H1 (cell line): ENCODE results near the gene TBC1D2B. TPM values are rescaled to one million over a fixed set of nuclear protein-coding genes. Genes with fewer than 3 reads are reported as not detected.

Experiments
- CTCF ChIA-PET: fragments of 300-600 bp; sonication (Branson Sonifier 250); formaldehyde crosslinking; loops from one replicate; lab custom pipeline; 2021; ENCODE audit not compliant: partially characterized antibody; lab: Charles Lee
- POLR2A ChIA-PET: fragments of 300-600 bp; sonication (Branson Sonifier 250); formaldehyde crosslinking; loops from one replicate; lab custom pipeline; 2021; ENCODE audit warnings: inconsistent platforms; ENCODE audit not compliant: partially characterized antibody; lab: Charles Lee
- DNase-seq, 2 experiments: peaks; one replicate each; pipeline versions ENCODE4 v3.0.0 to v3.0.0-alpha.2; 2010 to 2022; ENCODE audit warnings: low spot score in 2 of 2, low read depth in 1 of 2, mixed read lengths in 1 of 2
- FAIRE-seq: peaks from 2 replicates; lab custom pipeline; 2011; peaks lifted over from hg19 to GRCh38; lab: Jason Lieb, UNC
- H2AFZ ChIP-seq: 2 replicates; pipeline ENCODE4 v1.8.1; 2012; ENCODE audit warnings: low read length, inconsistent platforms
- H2AK5ac ChIP-seq: 2 replicates; pipeline ENCODE4 v1.6.1; 2013; ENCODE audit warnings: low read depth, low read length
- H2BK120ac ChIP-seq: replicated peaks from 2 replicates; pipeline ENCODE3; 2013; ENCODE audit warnings: low read depth, low read length, inconsistent platforms
- H2BK12ac ChIP-seq: 2 replicates; pipeline ENCODE4 v1.6.1; 2013; ENCODE audit warnings: low read depth, low read length
- H2BK15ac ChIP-seq: 2 replicates; pipeline ENCODE4 v1.6.1; 2013; ENCODE audit warnings: low read length
- H2BK20ac ChIP-seq: 2 replicates; pipeline ENCODE4 v1.6.1; 2013; ENCODE audit warnings: low read length
- H2BK5ac ChIP-seq: 2 replicates; pipeline ENCODE4 v1.6.1; 2013; ENCODE audit warnings: low read depth, low read length
- H3K14ac ChIP-seq: 2 replicates; pipeline ENCODE4 v1.6.1; 2013; ENCODE audit warnings: inconsistent platforms; ENCODE audit not compliant: insufficient read length
- H3K18ac ChIP-seq: 2 replicates; pipeline ENCODE4 v1.6.1; 2013; ENCODE audit warnings: low read length; ENCODE audit errors: extremely low read depth
- H3K23ac ChIP-seq: 2 replicates; pipeline ENCODE4 v1.6.1; 2013; ENCODE audit warnings: inconsistent platforms; ENCODE audit not compliant: insufficient read length
- H3K23me2 ChIP-seq: 2 replicates; pipeline ENCODE4 v1.6.1; 2013; ENCODE audit warnings: low read depth, low read length
- H3K27ac ChIP-seq: 2 replicates; pipeline ENCODE4 v1.6.1; 2011; ENCODE audit warnings: low read depth, low read length, inconsistent platforms
- H3K27me3 ChIP-seq, 4 experiments: replicated peaks in 1 of 4; 1 replicate in 1 of 4; 2 replicates in 3 of 4; pipeline versions ENCODE4 v1.6.1 to v1.8.1; 2011 to 2013; ENCODE audit warnings: low read length in 3 of 4, mild to moderate bottlenecking in 3 of 4, inconsistent platforms in 2 of 4, mixed read lengths in 2 of 4, moderate library complexity in 1 of 4; ENCODE audit not compliant: control insufficient read depth in 3 of 4, insufficient read depth in 3 of 4; ENCODE audit errors: extremely low read depth in 1 of 4
- H3K36me3 ChIP-seq, 4 experiments: 2 replicates each; pipeline versions ENCODE4 v1.6.1 to v1.8.1; 2011 to 2013; ENCODE audit warnings: mild to moderate bottlenecking in 4 of 4, low read length in 3 of 4, moderate library complexity in 2 of 4, control low read depth in 1 of 4, inconsistent platforms in 1 of 4; ENCODE audit not compliant: insufficient read depth in 4 of 4, control insufficient read depth in 2 of 4
- H3K4ac ChIP-seq: replicated peaks from 2 replicates; pipeline ENCODE3; 2013; ENCODE audit warnings: low read length, low read depth, mixed read lengths, inconsistent platforms; ENCODE audit not compliant: insufficient read length
- H3K4me1 ChIP-seq, 4 experiments: replicated peaks in 1 of 4; 1 replicate in 1 of 4; 2 replicates in 3 of 4; pipeline versions ENCODE4 v1.6.1 to v1.8.1; 2011 to 2013; ENCODE audit warnings: low read length in 3 of 4, inconsistent platforms in 2 of 4, mixed read lengths in 1 of 4; ENCODE audit not compliant: insufficient read depth in 4 of 4, control insufficient read depth in 3 of 4
- H3K4me2 ChIP-seq, 2 experiments: 2 replicates each; pipeline versions ENCODE4 v1.6.1 to v1.8.1; 2011 to 2013; ENCODE audit warnings: low read depth in 2 of 2, low read length in 2 of 2, control low read depth in 1 of 2, inconsistent platforms in 1 of 2, mild to moderate bottlenecking in 1 of 2; ENCODE audit not compliant: insufficient read depth in 1 of 2
- H3K4me3 ChIP-seq, 4 experiments: fragments of 200-600, 300-600 bp in 1 of 4; sonication (generic), shearing (Covaris generic), sonication (Bioruptor Twin) in 1 of 4; 2 replicates each; pipeline versions ENCODE4 v1.5.1 to v1.8.1; 2011 to 2016; ENCODE audit warnings: low read length in 4 of 4, low read depth in 3 of 4, control low read depth in 2 of 4, inconsistent platforms in 2 of 4, mild to moderate bottlenecking in 2 of 4, mixed read lengths in 1 of 4, moderate library complexity in 1 of 4; ENCODE audit not compliant: insufficient read depth in 2 of 4; ENCODE audit errors: extremely low read depth in 1 of 4
- H3K56ac ChIP-seq: replicated peaks from 2 replicates; pipeline ENCODE3; 2013; ENCODE audit warnings: low read depth, mild to moderate bottlenecking, mixed read lengths, low read length, inconsistent platforms; ENCODE audit not compliant: insufficient read length
- H3K79me1 ChIP-seq: 2 replicates; pipeline ENCODE4 v1.6.1; 2013; ENCODE audit warnings: low read depth, low read length, control low read depth
- H3K79me2 ChIP-seq, 2 experiments: 2 replicates each; pipeline versions ENCODE4 v1.6.1 to v1.8.1; 2012 to 2013; ENCODE audit warnings: low read length in 2 of 2, mild to moderate bottlenecking in 2 of 2, inconsistent platforms in 1 of 2; ENCODE audit not compliant: insufficient read depth in 2 of 2, control insufficient read depth in 1 of 2
- H3K9ac ChIP-seq, 4 experiments: replicated peaks in 1 of 4; 1 replicate in 1 of 4; 2 replicates in 3 of 4; pipeline versions ENCODE4 v1.6.1 to v1.8.1; 2011 to 2013; ENCODE audit warnings: low read depth in 3 of 4, low read length in 3 of 4, control low read depth in 2 of 4, mild to moderate bottlenecking in 2 of 4, moderate library complexity in 2 of 4, inconsistent platforms in 1 of 4; ENCODE audit errors: extremely low read depth in 1 of 4
- H3K9me3 ChIP-seq, 2 experiments: 2 replicates each; pipeline versions ENCODE4 v1.6.1 to v1.8.1; 2012 to 2013; ENCODE audit warnings: mild to moderate bottlenecking in 2 of 2, moderate library complexity in 2 of 2, control low read depth in 1 of 2, inconsistent platforms in 1 of 2, low read depth in 1 of 2, low read length in 1 of 2, mixed read lengths in 1 of 2; ENCODE audit not compliant: insufficient read depth in 2 of 2
- H4K20me1 ChIP-seq, 2 experiments: replicated peaks in 1 of 2; 2 replicates each; pipeline versions ENCODE3 to v1.8.1; 2011 to 2013; ENCODE audit warnings: inconsistent platforms in 2 of 2, low read length in 2 of 2, mild to moderate bottlenecking in 1 of 2; ENCODE audit not compliant: insufficient read depth in 2 of 2, control insufficient read depth in 1 of 2
- H4K5ac ChIP-seq: 2 replicates; pipeline ENCODE4 v1.6.1; 2013; ENCODE audit warnings: low read length, low read depth, mixed read lengths, inconsistent platforms; ENCODE audit not compliant: insufficient read length
- H4K8ac ChIP-seq: 2 replicates; pipeline ENCODE4 v1.8.0; 2013; ENCODE audit warnings: mild to moderate bottlenecking, moderate library complexity, low read length, inconsistent platforms; ENCODE audit not compliant: insufficient read depth; ENCODE audit errors: extremely low read depth
- H4K91ac ChIP-seq: replicated peaks from 2 replicates; pipeline ENCODE3; 2013; ENCODE audit warnings: low read length, mixed read lengths, inconsistent platforms; ENCODE audit not compliant: insufficient read length
- ASH2L ChIP-seq: fragments of 200-600, 300-600 bp; sonication (generic); IDR thresholded peaks from one replicate; pipeline ENCODE4 v1.7.1; 2017; ENCODE audit warnings: low read length
- CBX5 ChIP-seq: fragments of 300-800, 300-1000 bp; sonication (generic); IDR thresholded peaks from 2 replicates; pipeline ENCODE4 v1.7.1; 2016; ENCODE audit warnings: antibody characterized with exemption, low read length, low read depth
- CEBPB ChIP-seq: IDR thresholded peaks from 2 replicates; pipeline ENCODE4 v1.6.1; 2012; ENCODE audit warnings: low read depth, low read length
- CHD1 ChIP-seq: IDR thresholded peaks from 2 replicates; pipeline ENCODE4 v1.6.1; 2012; ENCODE audit warnings: low read depth, low read length, improper control_type of control experiment
- KDM4A ChIP-seq: IDR thresholded peaks from one replicate; pipeline ENCODE4 v1.7.1; 2012; ENCODE audit warnings: low read depth, mild to moderate bottlenecking, moderate library complexity, low read length, inconsistent platforms; ENCODE audit not compliant: severe bottlenecking
- MAFK ChIP-seq: IDR thresholded peaks from 2 replicates; pipeline ENCODE4 v1.6.1; 2012; ENCODE audit warnings: low read depth, mild to moderate bottlenecking, improper control_type of control experiment, low read length
- SUZ12 ChIP-seq: fragments of 200-600 bp; sonication (generic); IDR thresholded peaks from 2 replicates; pipeline ENCODE4 v1.6.1; 2012; ENCODE audit warnings: mild to moderate bottlenecking, inconsistent platforms, low read length, moderate library complexity, mixed read lengths
- TBP ChIP-seq: IDR thresholded peaks from 2 replicates; pipeline ENCODE4 v1.6.1; 2011; ENCODE audit warnings: low read depth, low read length, improper control_type of control experiment
- TCF12 ChIP-seq: IDR thresholded peaks from 2 replicates; pipeline ENCODE4 v1.6.1; 2011; ENCODE audit warnings: low read depth, mild to moderate bottlenecking, low read length
- YY1 ChIP-seq: IDR thresholded peaks from 2 replicates; pipeline ENCODE4 v1.6.1; 2011; ENCODE audit warnings: low read depth, mild to moderate bottlenecking, low read length
- WGBS, 2 experiments: shearing (Covaris generic) in 1 of 2; methylation state at CpG; one replicate each; pipeline versions ENCODE4 v1.1.6 to v1.1.7; 2013 to 2015; ENCODE audit warnings: low lambda C conversion rate in 2 of 2, mixed read lengths in 2 of 2, inconsistent platforms in 1 of 2, low coverage in 1 of 2, missing lambda C conversion rate in 1 of 2; ENCODE audit not compliant: insufficient replicate concordance in 2 of 2, insufficient coverage in 1 of 2, insufficient read length in 1 of 2; ENCODE audit errors: extremely low coverage in 1 of 2, missing lambda C conversion rate in 1 of 2; 5-methylcytosine and 5-hydroxymethylcytosine counted together
- polyA plus RNA-seq, 7 experiments: library from polyadenylated mRNA; depleted of rRNA in 3 of 7; stranded (reverse) in 5 of 7; unstranded in 2 of 7; fragments of >200 nt in 5 of 7; fragments of 200-250 nt in 2 of 7; gene quantifications; 1 replicate in 5 of 7; 2 replicates in 1 of 7; 4 replicates in 1 of 7; pipeline versions ENCODE4 v1.2.1 to v1.2.3, GENCODE V29; 2011 to 2013; ENCODE audit warnings: missing spikeins in 2 of 7, mixed read lengths in 2 of 7
- total RNA-seq: library from RNA; stranded (reverse); fragmentation: NEBNext Ultra II Directional; extraction: Animal tissue kit (Norgen Biotek cat#: 25700); gene quantifications from 2 replicates; pipeline ENCODE4 v1.2.1, GENCODE V29; 2021
- TF ChIP-seq, protein P1 (sequence below): IDR thresholded peaks from 2 replicates; pipeline ENCODE4 v1.6.1; 2012; ENCODE audit warnings: low read length, inconsistent platforms
- TF ChIP-seq, protein P2 (sequence below): IDR thresholded peaks from 2 replicates; pipeline ENCODE4 v1.6.1; 2012; ENCODE audit warnings: inconsistent platforms

The TBC1D2B gene
- total and polyA plus RNA-seq, 2 of the 8 experiments (the other 6 are each of a cell fraction or from before 2014, with no cell fraction given): 11.9 to 19.5 TPM

DNA sequence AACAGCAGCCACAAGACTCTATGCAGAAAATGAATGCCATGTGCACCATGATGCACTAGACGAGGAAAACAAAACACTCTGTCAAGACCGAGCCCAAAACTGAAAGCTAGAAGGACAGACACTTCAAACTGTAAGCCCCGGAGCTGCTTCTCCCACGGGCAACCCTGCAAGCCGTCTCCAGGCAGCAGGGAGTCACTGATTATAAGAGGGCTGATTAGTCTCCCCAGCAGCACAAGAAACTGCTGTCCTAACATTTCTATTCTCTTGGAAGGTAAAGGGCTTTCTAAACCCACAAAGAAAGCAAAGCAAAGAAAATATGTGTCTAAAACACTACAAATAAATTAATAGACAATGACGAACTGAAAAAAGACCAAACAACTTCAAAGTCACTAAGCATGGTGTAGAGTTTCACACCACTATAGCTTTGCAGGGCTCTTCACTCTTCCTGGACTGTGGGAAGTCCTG lies 15.5 kb downstream of the TBC1D2B start:
- peaks cover 0 to 39% of the 10 kb centered on the region in 2 experiments; a peak in 2 of 4 replicates for H3K79me2 ChIP-seq
- no peak overlapping the region for H4K91ac ChIP-seq
- no peak overlapping the region for H3K56ac ChIP-seq
- no peak overlapping the region for H3K27ac ChIP-seq
- CTCF ChIA-PET: interaction anchor here (1.8 to 3.0 kb wide), 2 partner anchors 11 to 69 kb away, joined by 4 to 9 read pairs; partner anchors contain the start of gene CIB2
- peaks cover 1 to 4% of the 10 kb centered on the region in 2 experiments for H4K20me1 ChIP-seq
- no peak overlapping the region for H2BK12ac ChIP-seq
- H2BK5ac ChIP-seq: no peak overlapping the region
- H3K4me2 ChIP-seq: no peak overlapping the region; a peak in 1 of 4 replicates
- H3K14ac ChIP-seq: no peak overlapping the region
- H3K4ac ChIP-seq: no peak overlapping the region
- no peaks in the 10 kb centered on the region; a peak in 1 of 7 replicates for H3K27me3 ChIP-seq
- no peak overlapping the region; the same call in 1 of the 2 replicates for H2BK20ac ChIP-seq
- H3K9ac ChIP-seq: no peak overlapping the region
- H2BK120ac ChIP-seq: no peak overlapping the region
- no peak for DNase-seq
- no peak overlapping the region for H3K23ac ChIP-seq
- no peak overlapping the region for H2AFZ ChIP-seq
- H3K18ac ChIP-seq: no peak overlapping the region
- POLR2A ChIA-PET: interaction anchor here (0.7 to 2.0 kb wide), 2 partner anchors 11 to 48 kb away, joined by 3 to 4 read pairs; no protein-coding TSS in a partner anchor
- no peaks in the 10 kb centered on the region for H3K23me2 ChIP-seq
- H4K8ac ChIP-seq: no peak overlapping the region
- 62% methylated on average over 6 of the region's 6 CpGs; no CpG with 5 or more reads in 1 of the 2 experiments for WGBS, 2 experiments
- H2AK5ac ChIP-seq: no peak overlapping the region
- no peak overlapping the region for H2BK15ac ChIP-seq
- no peak overlapping the region for H4K5ac ChIP-seq
- H3K36me3 ChIP-seq: no peaks in the 10 kb centered on the region
- peaks cover 9% of the 10 kb centered on the region for H3K79me1 ChIP-seq
- H3K4me1 ChIP-seq: peaks cover 4 to 15% (median 10%) of the 10 kb centered on the region in 4 experiments; a peak in 5 of 7 replicates
- no peaks in the 10 kb centered on the region for H3K9me3 ChIP-seq
- no peak overlapping the region for H3K4me3 ChIP-seq
- FAIRE-seq: no peak
- TF ChIP-seq CBX5: no peak
- no peak for TF ChIP-seq TBP
- TF ChIP-seq CEBPB: no peak
- TF ChIP-seq CHD1: no peak
- TF ChIP-seq YY1: no peak
- TF ChIP-seq SUZ12: no peak
- TF ChIP-seq KDM4A: no peak
- TF ChIP-seq, protein P1, sequence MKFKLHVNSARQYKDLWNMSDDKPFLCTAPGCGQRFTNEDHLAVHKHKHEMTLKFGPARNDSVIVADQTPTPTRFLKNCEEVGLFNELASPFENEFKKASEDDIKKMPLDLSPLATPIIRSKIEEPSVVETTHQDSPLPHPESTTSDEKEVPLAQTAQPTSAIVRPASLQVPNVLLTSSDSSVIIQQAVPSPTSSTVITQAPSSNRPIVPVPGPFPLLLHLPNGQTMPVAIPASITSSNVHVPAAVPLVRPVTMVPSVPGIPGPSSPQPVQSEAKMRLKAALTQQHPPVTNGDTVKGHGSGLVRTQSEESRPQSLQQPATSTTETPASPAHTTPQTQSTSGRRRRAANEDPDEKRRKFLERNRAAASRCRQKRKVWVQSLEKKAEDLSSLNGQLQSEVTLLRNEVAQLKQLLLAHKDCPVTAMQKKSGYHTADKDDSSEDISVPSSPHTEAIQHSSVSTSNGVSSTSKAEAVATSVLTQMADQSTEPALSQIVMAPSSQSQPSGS: no peak
- no peak for TF ChIP-seq ASH2L
- no peak for TF ChIP-seq MAFK
- TF ChIP-seq TCF12: no peak
- TF ChIP-seq, protein P2, sequence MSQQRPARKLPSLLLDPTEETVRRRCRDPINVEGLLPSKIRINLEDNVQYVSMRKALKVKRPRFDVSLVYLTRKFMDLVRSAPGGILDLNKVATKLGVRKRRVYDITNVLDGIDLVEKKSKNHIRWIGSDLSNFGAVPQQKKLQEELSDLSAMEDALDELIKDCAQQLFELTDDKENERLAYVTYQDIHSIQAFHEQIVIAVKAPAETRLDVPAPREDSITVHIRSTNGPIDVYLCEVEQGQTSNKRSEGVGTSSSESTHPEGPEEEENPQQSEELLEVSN: no peak
